ENCODE data around the gene YIPF1.
"Not testable (repeated sequence)": the region's sequence is repeated elsewhere in the genome, so short reads cannot be mapped to it uniquely, and the experiment has no call there.

Gene YIPF1

GRCh38 chr1:53837924-53838653 is 51.5 kb downstream of the YIPF1 start, which contains the start of gene NDC1:
TSS of gene NDC1 (minus strand) at chr1:53838296. CDS start at chr1:53838261, 35 bp downstream.
- DNase-seq (ENCODE audit: low spot score): peak; percentile 99

- DNase-seq (ENCODE audit: low spot score): no peak
Observed at GRCh38 chr1:53837646-53837923, 52.0 kb downstream of the YIPF1 start.

GRCh38 chr1:53835491-53835890 is 54.1 kb downstream of the YIPF1 start:
- no peak for DNase-seq (ENCODE audit: low spot score)

GRCh38 chr1:53834776-53835175 is 54.8 kb downstream of the YIPF1 start:
- no peak for DNase-seq (ENCODE audit: low spot score)

GRCh38 chr1:53833393-53833792 is 56.2 kb downstream of the YIPF1 start:
- DNase-seq (ENCODE audit: low spot score): no peak

GRCh38 chr1:53826367-53826766 is 63.2 kb downstream of the YIPF1 start:
- DNase-seq (ENCODE audit: low spot score): no peak

- no peak for DNase-seq (ENCODE audit: low spot score)
Observed at GRCh38 chr1:53825306-53825705, 64.3 kb downstream of the YIPF1 start.

GRCh38 chr1:53822931-53823330 is 66.7 kb downstream of the YIPF1 start:
- DNase-seq (ENCODE audit: low spot score): no peak

- DNase-seq (ENCODE audit: low spot score): no peak
Observed at GRCh38 chr1:53821380-53821779, 68.2 kb downstream of the YIPF1 start.

GRCh38 chr1:53819387-53819786 is 70.2 kb downstream of the YIPF1 start:
- DNase-seq (ENCODE audit: low spot score): no peak

- not testable (repeated sequence) for DNase-seq (ENCODE audit: low spot score)
Observed at GRCh38 chr1:53816584-53816983, 73.0 kb downstream of the YIPF1 start.

GRCh38 chr1:53815484-53815883 is 74.1 kb downstream of the YIPF1 start:
- DNase-seq (ENCODE audit: low spot score): not testable (repeated sequence)

GRCh38 chr1:53811414-53811851 is 78.2 kb downstream of the YIPF1 start:
- peak; percentile 4 for DNase-seq (ENCODE audit: low spot score)

GRCh38 chr1:53810497-53810896 is 79.1 kb downstream of the YIPF1 start:
- no peak for DNase-seq (ENCODE audit: low spot score)

- no peak for DNase-seq (ENCODE audit: low spot score)
Observed at GRCh38 chr1:53810007-53810406, 79.6 kb downstream of the YIPF1 start.

GRCh38 chr1:53807916-53808315 is 81.7 kb downstream of the YIPF1 start:
- DNase-seq (ENCODE audit: low spot score): no peak

- no peak for DNase-seq (ENCODE audit: low spot score)
Observed at GRCh38 chr1:53804791-53805505, 84.6 kb downstream of the YIPF1 start.

- no peak for DNase-seq (ENCODE audit: low spot score)
Observed at GRCh38 chr1:53804181-53804580, 85.4 kb downstream of the YIPF1 start.
